IMR-90 (cell line): Measurements from ENCODE around the gene AUH. TPM values are rescaled to one million over a fixed set of nuclear protein-coding genes. Genes with fewer than 3 reads are reported as not detected.

Experiments
- ATAC-seq: fragments of 200-7000 bp; cut with Tn5 transposase; 2 replicates; pipeline ENCODE4 v1.9.1; 2020; ENCODE audit warnings: low read depth, mild to moderate bottlenecking, moderate library complexity
- BruUV-seq: library from RNA; stranded (reverse); fragments of 400-500 nt; replicated peaks from 2 replicates; lab custom pipeline; 2021; lab: Mats Ljungman, UMichigan
- CTCF ChIA-PET: fragments of 300-600 bp; formaldehyde crosslinking; extraction: SDS; loops from one replicate; lab custom pipeline; 2021; ENCODE audit warnings: antibody characterized with exemption; lab: Yijun Ruan, JAX
- POLR2A ChIA-PET: fragments of 300-600 bp; sonication (Branson Sonifier 250); formaldehyde crosslinking; loops from one replicate; lab custom pipeline; 2022; ENCODE audit warnings: antibody characterized with exemption; ENCODE audit not compliant: unreplicated experiment; lab: Charles Lee
- DNase-seq: peaks from one replicate; pipeline ENCODE4 v3.0.0; 2013
- H2AFZ ChIP-seq: replicated peaks from 2 replicates; pipeline ENCODE3; 2013; ENCODE audit warnings: low read length, mild to moderate bottlenecking; ENCODE audit not compliant: poor library complexity
- H2AK5ac ChIP-seq: 2 replicates; pipeline ENCODE4 v1.6.1; 2013; ENCODE audit warnings: low read depth, low read length, inconsistent platforms
- H2AK9ac ChIP-seq: replicated peaks from 2 replicates; pipeline ENCODE3; 2013; ENCODE audit warnings: mild to moderate bottlenecking, low read depth, low read length, moderate library complexity; ENCODE audit not compliant: poor library complexity
- H2BK120ac ChIP-seq: 2 replicates; pipeline ENCODE4 v1.6.1; 2013; ENCODE audit warnings: low read depth, low read length, inconsistent platforms
- H2BK15ac ChIP-seq: 3 replicates; pipeline ENCODE4 v1.6.1; 2013; ENCODE audit warnings: low read depth, low read length, inconsistent platforms
- H2BK20ac ChIP-seq: 2 replicates; pipeline ENCODE4 v1.6.1; 2013; ENCODE audit warnings: low read depth, mild to moderate bottlenecking, inconsistent platforms, low read length, moderate library complexity
- H2BK5ac ChIP-seq: 2 replicates; pipeline ENCODE4 v1.6.1; 2013; ENCODE audit warnings: mild to moderate bottlenecking, low read depth, low read length, inconsistent platforms; ENCODE audit not compliant: poor library complexity, severe bottlenecking
- H3K14ac ChIP-seq: replicated peaks from 2 replicates; pipeline ENCODE4 v1.6.1; 2013; ENCODE audit warnings: low read depth, low read length, inconsistent platforms
- H3K18ac ChIP-seq: 2 replicates; pipeline ENCODE4 v1.6.1; 2013; ENCODE audit warnings: low read depth, low read length, control low read depth
- H3K23ac ChIP-seq: 2 replicates; pipeline ENCODE4 v1.6.1; 2013; ENCODE audit warnings: low read depth, low read length, inconsistent platforms
- H3K27ac ChIP-seq: 2 replicates; pipeline ENCODE4 v1.5.1; 2013; ENCODE audit warnings: mild to moderate bottlenecking, control low read depth, low read length; ENCODE audit not compliant: insufficient read depth
- H3K27me3 ChIP-seq: 2 replicates; pipeline ENCODE4 v1.6.1; 2013; ENCODE audit warnings: low read length; ENCODE audit not compliant: control insufficient read depth, insufficient read depth
- H3K36me3 ChIP-seq: 2 replicates; pipeline ENCODE4 v1.6.1; 2013; ENCODE audit warnings: low read length, mixed read lengths; ENCODE audit not compliant: control insufficient read depth, insufficient read depth
- H3K4ac ChIP-seq: 2 replicates; pipeline ENCODE4 v1.6.1; 2013; ENCODE audit warnings: low read depth, low read length, inconsistent platforms
- H3K4me1 ChIP-seq: 2 replicates; pipeline ENCODE4 v1.6.1; 2013; ENCODE audit warnings: low read length, mixed read lengths; ENCODE audit not compliant: control insufficient read depth, insufficient read depth
- H3K4me2 ChIP-seq: 2 replicates; pipeline ENCODE4 v1.6.1; 2013; ENCODE audit warnings: low read depth, mild to moderate bottlenecking, control low read depth, low read length, moderate library complexity
- H3K4me3 ChIP-seq: 2 replicates; pipeline ENCODE4 v1.5.1; 2013; ENCODE audit warnings: low read depth, mild to moderate bottlenecking, control low read depth, low read length, moderate library complexity; ENCODE audit not compliant: insufficient read depth
- H3K56ac ChIP-seq: 2 replicates; pipeline ENCODE4 v1.6.1; 2013; ENCODE audit warnings: low read length, inconsistent platforms; ENCODE audit not compliant: insufficient read depth; ENCODE audit errors: extremely low read depth
- H3K79me1 ChIP-seq, 2 experiments: 2 replicates each; pipeline ENCODE4 v1.6.1; 2013; ENCODE audit warnings: low read length in 2 of 2, inconsistent platforms in 1 of 2, low read depth in 1 of 2
- H3K9ac ChIP-seq: 2 replicates; pipeline ENCODE4 v1.6.1; 2013; ENCODE audit warnings: low read depth, low read length, control low read depth
- H3K9me1 ChIP-seq: 2 replicates; pipeline ENCODE4 v1.6.1; 2013; ENCODE audit warnings: low read length, inconsistent platforms; ENCODE audit not compliant: insufficient read depth
- H3K9me3 ChIP-seq: 2 replicates; pipeline ENCODE4 v1.6.1; 2013; ENCODE audit warnings: low read length; ENCODE audit not compliant: control insufficient read depth, insufficient read depth
- H4K20me1 ChIP-seq: 2 replicates; pipeline ENCODE4 v1.6.1; 2013; ENCODE audit warnings: low read length, inconsistent platforms; ENCODE audit not compliant: insufficient read depth
- H4K5ac ChIP-seq: 2 replicates; pipeline ENCODE4 v1.6.1; 2013; ENCODE audit warnings: mild to moderate bottlenecking, low read depth, low read length, control low read depth
- H4K8ac ChIP-seq, 2 experiments: 2 replicates each; pipeline ENCODE4 v1.6.1; 2013; ENCODE audit warnings: low read depth in 2 of 2, low read length in 2 of 2, control low read depth in 1 of 2, inconsistent platforms in 1 of 2
- H4K91ac ChIP-seq: 2 replicates; pipeline ENCODE4 v1.6.1; 2013; ENCODE audit warnings: low read depth, low read length, inconsistent platforms; ENCODE audit not compliant: insufficient read depth
- BHLHE40 ChIP-seq: fragments of 150-350 bp; IDR thresholded peaks from 2 replicates; pipeline ENCODE4 v1.6.1; 2016; ENCODE audit warnings: mild to moderate bottlenecking, low read depth, low read length
- CHD1 ChIP-seq: IDR thresholded peaks from 2 replicates; pipeline ENCODE4 v1.6.1; 2012; ENCODE audit warnings: low read depth, low read length, improper control_type of control experiment
- ELK1 ChIP-seq: fragments of 150-350 bp; IDR thresholded peaks from 2 replicates; pipeline ENCODE4 v1.6.1; 2016; ENCODE audit warnings: low read depth, mild to moderate bottlenecking, low read length, moderate library complexity, borderline replicate concordance
- FOS ChIP-seq: fragments of 150-350 bp; IDR thresholded peaks from 2 replicates; pipeline ENCODE4 v1.6.1; 2016; ENCODE audit warnings: low read depth, low read length
- MXI1 ChIP-seq: IDR thresholded peaks from 2 replicates; pipeline ENCODE4 v1.6.1; 2012; ENCODE audit warnings: low read depth, mild to moderate bottlenecking, low read length, moderate library complexity, borderline replicate concordance
- NFE2L2 ChIP-seq: fragments of 150-350 bp; IDR thresholded peaks from 2 replicates; pipeline ENCODE4 v1.6.1; 2016; ENCODE audit warnings: low read depth, mild to moderate bottlenecking, low read length
- POLR2A ChIP-seq: IDR thresholded peaks from 2 replicates; pipeline ENCODE4 v1.6.1; 2012; ENCODE audit warnings: mild to moderate bottlenecking, low read depth, low read length
- dilution Hi-C: fragments of 300-500 bp; cut with HindIII; formaldehyde crosslinking; loops from one replicate; pipeline ENCODE4 v1.14.3; 2018; ENCODE audit warnings: low sequenced_read_pairs; ENCODE audit not compliant: unreplicated experiment
- in situ Hi-C: fragments of 300-500 bp; cut with MboI; formaldehyde crosslinking; loops from 3 replicates; pipeline ENCODE4 v1.14.3; 2019; ENCODE audit warnings: low sequenced_read_pairs, inconsistent platforms, mixed read lengths
- intact Hi-C: fragments of 100-400 bp; cut with micrococcal nuclease; formaldehyde crosslinking; loops from 2 replicates; pipeline ENCODE4 v1.10.0; 2022
- polyA plus RNA-seq, 3 experiments: library from polyadenylated mRNA; depleted of rRNA; stranded (reverse); fragments of >200 nt; gene quantifications; 2 replicates each; pipeline ENCODE4 v1.2.3, GENCODE V29; 2012; ENCODE audit warnings: low replicate concordance in 1 of 3
- total RNA-seq: library from RNA; depleted of rRNA; stranded (reverse); fragments of >200 nt; gene quantifications from 2 replicates; pipeline ENCODE4 v1.2.3, GENCODE V29; 2012
- TF ChIP-seq, protein P1 (sequence below): fragments of 150-350 bp; IDR thresholded peaks from 2 replicates; pipeline ENCODE4 v1.6.1; 2017; ENCODE audit warnings: mild to moderate bottlenecking, antibody characterized with exemption, low read length, low read depth

Gene AUH
- total and polyA plus RNA-seq, 2 of the 4 experiments (the other 2 are of a cell fraction), result 5.9 to 8.1 TPM

DNA sequence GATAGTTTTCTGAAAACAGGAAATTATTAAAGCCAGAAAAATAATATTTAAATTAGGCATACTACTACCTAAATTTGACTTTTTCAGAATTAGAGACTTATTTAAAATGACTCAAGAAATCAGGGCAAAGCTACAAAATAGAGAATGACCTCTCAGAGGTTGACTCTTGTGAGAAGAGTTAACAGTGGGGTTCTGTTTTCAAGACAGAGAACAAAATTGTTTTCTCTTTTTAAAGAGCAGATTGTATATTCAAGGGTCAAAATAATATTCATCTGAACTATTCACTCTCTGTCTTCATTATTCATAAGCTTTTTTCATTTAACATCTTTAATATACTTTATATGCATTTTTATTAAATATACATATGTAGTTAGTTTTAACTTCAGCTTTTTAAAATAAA, 21.9 kb upstream of the AUH start:
- in situ Hi-C loops (no loop called here), dilution Hi-C loops (no loop called here), intact Hi-C loops (no loop called here)
- no peak overlapping the region for H3K9ac ChIP-seq
- H3K9me3 ChIP-seq, result no peaks in the 10 kb centered on the region
- H3K79me1 ChIP-seq, result no peaks in the 10 kb centered on the region
- H3K9me1 ChIP-seq, result peaks cover 4% of the 10 kb centered on the region; the same call in 1 of the 2 replicates
- H2AFZ ChIP-seq, result no peak overlapping the region
- BruUV-seq, result no TSS peak
- H4K91ac ChIP-seq, result no peak overlapping the region
- no peak overlapping the region for H3K4me2 ChIP-seq
- no peak overlapping the region for H2BK120ac ChIP-seq
- no peaks in the 10 kb centered on the region for H3K36me3 ChIP-seq
- no peak overlapping the region for H3K56ac ChIP-seq
- no peak overlapping the region for H3K4ac ChIP-seq
- H3K18ac ChIP-seq, result no peak overlapping the region
- peaks cover 3% of the 10 kb centered on the region for H3K4me1 ChIP-seq
- H3K4me3 ChIP-seq, result no peak overlapping the region
- no peak overlapping the region for H2AK5ac ChIP-seq
- no peak overlapping the region for H2BK5ac ChIP-seq
- no peak for TF ChIP-seq ELK1
- TF ChIP-seq, protein P1, sequence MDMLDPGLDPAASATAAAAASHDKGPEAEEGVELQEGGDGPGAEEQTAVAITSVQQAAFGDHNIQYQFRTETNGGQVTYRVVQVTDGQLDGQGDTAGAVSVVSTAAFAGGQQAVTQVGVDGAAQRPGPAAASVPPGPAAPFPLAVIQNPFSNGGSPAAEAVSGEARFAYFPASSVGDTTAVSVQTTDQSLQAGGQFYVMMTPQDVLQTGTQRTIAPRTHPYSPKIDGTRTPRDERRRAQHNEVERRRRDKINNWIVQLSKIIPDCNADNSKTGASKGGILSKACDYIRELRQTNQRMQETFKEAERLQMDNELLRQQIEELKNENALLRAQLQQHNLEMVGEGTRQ, result no peak
- TF ChIP-seq MXI1, result no peak
- no peak for TF ChIP-seq FOS
- no peak for TF ChIP-seq NFE2L2
- no peak for TF ChIP-seq BHLHE40
- no peak for TF ChIP-seq POLR2A
- no peak for TF ChIP-seq CHD1
- DNase-seq (no peak), ATAC-seq (no peak)
- H3K23ac ChIP-seq, result no peak overlapping the region
- H4K5ac ChIP-seq, result no peak overlapping the region
- ChIA-PET CTCF (interaction anchor here (1.5 kb wide), 1 partner anchor 13 kb away, joined by 3 read pairs; no protein-coding TSS in a partner anchor), POLR2A (no interaction called here)
- H4K8ac ChIP-seq, result no peak overlapping the region
- no peak overlapping the region for H2BK20ac ChIP-seq
- H3K14ac ChIP-seq, result no peak overlapping the region
- no peaks in the 10 kb centered on the region for H3K27me3 ChIP-seq
- no peak overlapping the region for H2AK9ac ChIP-seq
- no peak overlapping the region for H3K27ac ChIP-seq
- no peaks in the 10 kb centered on the region for H4K20me1 ChIP-seq
- no peak overlapping the region for H2BK15ac ChIP-seq
